ENCODE measurements around the gene POLR2B.
"Not testable (repeated sequence)": the region's sequence is repeated elsewhere in the genome, so short reads cannot be mapped to it uniquely, and the experiment has no call there.

Gene POLR2B

DNA sequence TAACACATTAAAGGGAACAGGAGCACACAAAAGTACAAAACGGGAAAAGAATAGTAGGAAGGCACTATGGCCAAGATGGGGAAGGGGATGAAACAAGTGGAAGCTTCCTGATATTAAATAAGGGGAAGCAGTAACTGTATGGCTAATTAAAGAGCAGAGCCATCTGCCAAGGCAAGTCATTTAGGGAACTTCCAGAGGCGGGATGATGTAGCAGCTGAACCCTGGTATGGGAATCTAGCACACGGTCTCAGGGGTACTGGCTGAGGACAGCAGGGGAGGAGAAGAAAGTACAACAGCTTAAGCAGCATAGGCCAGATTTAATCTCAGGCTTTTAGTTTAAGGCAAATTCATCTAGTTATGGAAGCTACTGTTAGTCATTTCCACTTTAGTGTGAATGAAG lies 72.4 kb downstream of the POLR2B start:
- H3K4me3 ChIP-seq (ENCODE audit: low read depth, low read length), result no peak overlapping the region

DNA sequence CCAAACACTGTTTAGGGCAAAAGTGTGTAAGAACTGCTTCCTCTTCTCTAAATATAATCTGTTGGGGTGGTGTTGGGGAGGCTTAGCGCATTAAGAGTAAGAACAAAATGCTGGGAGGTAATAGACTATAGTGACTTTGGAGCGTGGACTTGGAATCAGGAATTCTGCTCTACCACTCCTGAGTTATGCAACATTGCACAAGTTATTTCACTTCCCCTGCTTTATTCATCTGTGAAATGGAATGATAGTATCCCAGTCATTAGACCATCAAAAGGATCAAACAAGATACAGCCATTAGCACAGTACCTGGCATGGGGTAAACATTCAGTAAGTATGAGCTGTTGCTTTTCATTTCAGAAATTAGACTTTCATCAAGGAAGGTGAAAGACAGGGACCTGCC lies 72.8 kb downstream of the POLR2B start:
- H3K4me3 ChIP-seq (ENCODE audit: low read depth, low read length), result no peak overlapping the region

DNA sequence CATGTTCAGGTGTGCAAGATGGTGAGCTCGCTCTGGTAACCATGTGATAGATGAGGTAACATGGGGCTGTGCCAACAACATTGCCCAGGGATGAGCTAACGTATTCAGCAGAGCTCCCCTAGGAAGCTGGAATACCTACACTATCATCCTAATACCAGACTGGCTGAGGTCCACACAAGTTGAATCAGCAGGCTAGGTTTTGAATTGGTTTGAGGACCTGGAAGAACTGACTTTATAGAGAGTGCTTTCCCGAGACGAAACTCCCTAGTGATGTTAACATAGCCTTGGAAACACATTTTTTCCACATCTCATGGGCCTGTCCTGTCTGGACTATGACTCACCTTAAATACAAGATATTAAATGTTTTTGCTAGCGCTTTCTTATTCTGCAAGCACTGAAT lies 74.8 kb downstream of the POLR2B start:
- H3K4me3 ChIP-seq (ENCODE audit: low read depth, low read length), result no peak overlapping the region

DNA sequence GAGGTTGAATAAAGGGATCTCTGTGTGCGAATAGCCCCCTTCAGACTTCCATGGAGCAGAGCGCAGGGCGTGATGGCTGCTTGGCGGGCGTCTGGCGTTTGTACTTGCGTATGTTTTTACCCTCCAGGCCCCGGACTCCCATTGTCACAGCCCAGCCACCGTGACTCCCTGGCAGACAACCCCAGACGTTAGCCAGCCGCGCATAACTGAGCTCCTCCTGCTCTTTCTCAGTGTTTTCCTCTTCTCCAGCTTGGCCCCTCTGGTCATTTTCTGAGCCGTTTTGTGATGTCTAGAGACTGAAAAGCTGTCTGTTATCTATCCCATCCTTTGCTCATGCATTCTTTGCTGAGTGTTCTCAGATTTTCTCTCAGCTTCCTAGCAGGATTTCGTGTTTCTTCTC lies 77.2 kb downstream of the POLR2B start:
- no peak overlapping the region for H3K4me3 ChIP-seq (ENCODE audit: low read depth, low read length)

DNA sequence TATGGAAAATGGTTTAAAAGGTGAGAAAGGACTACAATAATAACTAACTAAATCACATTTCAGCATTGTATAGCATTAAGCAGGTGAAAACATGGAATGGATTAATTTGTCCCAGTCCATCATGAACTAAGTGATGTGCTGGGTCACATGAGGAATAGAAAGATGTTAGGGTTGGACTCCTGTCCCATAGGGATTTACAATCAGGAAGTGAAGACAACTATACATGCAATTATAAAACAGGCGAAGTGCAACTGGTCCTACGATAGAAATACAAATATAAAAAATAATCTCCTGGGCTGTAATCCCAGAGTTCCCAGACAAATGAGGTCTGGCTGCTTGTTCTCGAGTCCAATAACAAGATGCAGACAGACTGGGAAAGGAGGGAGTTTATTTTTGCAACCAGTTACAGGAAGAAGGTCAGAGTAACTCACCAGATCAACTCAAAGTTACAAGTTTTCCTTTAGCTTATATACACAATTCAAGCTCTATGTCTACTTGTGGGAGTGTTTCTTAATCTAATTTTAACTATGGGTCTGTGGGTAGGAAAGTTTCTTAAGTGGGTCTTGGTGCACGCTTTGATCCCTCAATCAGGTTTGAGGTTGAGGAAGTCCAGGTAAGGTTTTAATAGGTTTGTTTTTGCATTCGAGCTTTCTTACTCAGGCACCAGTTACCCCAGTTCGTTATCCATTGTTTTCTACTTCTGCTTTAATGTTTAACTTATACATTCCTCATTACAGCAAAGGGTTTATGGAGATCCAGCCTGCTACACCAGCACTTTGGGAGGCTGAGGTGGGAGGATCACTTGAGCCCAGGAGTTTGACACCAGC lies 81.4 kb downstream of the POLR2B start:
- H3K4me3 ChIP-seq (ENCODE audit: low read depth, low read length), result no peak overlapping the region

DNA sequence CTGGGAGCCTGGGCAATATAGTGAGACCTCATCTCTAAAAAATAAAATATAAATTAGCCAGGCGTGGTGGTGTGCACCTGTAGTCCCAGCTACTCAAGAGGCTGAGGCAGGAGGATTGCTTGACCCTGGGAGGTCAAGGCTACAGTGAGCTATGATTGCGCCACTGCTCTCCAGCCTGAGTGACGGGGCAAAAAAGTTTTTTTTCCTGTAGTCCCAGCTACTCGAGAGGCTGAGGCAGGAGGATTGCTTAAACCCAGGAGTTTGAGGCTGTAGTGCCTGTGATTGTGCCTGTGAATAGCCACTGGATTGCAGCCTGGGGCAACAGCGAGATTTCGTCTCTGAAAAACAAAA lies 82.0 kb downstream of the POLR2B start:
- H3K4me3 ChIP-seq (ENCODE audit: low read depth, low read length), result not testable (repeated sequence)

DNA sequence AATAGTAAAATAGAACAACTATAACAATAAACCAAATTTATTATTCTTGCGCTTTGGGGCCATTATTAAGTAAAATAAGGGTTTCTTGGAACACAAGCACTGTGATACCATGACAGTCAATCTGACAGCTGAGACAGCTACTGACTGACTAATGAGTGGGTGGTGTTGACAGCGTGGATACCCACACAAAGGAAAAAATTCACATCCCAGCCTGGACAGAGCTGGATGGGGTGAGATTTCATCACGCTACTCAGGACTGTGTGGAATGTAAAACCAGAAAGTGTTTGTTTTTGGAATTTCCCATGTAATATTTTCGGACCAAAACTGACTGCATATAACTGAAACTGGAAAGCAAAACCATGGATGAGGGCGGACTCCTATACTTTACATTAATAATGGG lies 82.7 kb downstream of the POLR2B start:
- no peak overlapping the region for H3K4me3 ChIP-seq (ENCODE audit: low read depth, low read length)

DNA sequence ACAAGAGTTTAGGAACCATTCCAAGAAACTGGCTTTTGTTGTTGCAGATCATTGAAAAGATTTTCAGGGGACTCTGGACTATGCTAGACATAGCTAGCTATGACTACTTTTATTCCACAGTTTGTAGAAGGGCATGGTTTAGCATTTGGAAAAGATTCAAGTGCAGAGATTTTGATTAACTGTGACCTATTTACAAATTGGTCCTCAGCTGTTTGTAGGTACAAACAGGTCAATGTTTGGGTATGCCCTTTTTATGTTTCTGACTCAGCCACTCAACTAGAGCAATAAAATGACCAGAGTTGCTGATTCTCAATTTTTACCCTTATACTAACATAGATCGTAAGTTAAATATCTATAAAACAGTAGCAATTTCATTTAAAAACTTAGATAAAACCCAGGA lies 84.8 kb downstream of the POLR2B start:
- no peak overlapping the region for H3K4me3 ChIP-seq (ENCODE audit: low read depth, low read length)

DNA sequence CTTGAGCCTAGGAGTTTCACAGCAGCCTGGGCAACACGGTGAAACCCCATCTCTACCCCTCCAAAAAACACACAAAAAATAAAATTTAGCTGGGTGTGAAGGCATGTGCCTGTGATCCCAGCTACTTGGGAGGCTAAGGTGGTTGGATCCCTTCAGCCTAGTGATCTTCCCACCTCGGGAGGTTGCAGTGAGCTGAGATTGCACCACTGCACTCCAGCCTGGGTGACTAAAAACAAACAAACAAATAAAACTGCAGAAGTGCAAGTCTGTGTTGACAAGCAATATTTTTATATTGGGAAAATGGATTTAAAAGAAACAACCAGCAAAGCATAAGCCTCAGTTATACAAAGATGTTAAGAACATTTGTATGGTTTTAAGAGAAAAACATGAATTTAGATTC lies 85.4 kb downstream of the POLR2B start:
- H3K4me3 ChIP-seq (ENCODE audit: low read depth, low read length), result no peak overlapping the region

DNA sequence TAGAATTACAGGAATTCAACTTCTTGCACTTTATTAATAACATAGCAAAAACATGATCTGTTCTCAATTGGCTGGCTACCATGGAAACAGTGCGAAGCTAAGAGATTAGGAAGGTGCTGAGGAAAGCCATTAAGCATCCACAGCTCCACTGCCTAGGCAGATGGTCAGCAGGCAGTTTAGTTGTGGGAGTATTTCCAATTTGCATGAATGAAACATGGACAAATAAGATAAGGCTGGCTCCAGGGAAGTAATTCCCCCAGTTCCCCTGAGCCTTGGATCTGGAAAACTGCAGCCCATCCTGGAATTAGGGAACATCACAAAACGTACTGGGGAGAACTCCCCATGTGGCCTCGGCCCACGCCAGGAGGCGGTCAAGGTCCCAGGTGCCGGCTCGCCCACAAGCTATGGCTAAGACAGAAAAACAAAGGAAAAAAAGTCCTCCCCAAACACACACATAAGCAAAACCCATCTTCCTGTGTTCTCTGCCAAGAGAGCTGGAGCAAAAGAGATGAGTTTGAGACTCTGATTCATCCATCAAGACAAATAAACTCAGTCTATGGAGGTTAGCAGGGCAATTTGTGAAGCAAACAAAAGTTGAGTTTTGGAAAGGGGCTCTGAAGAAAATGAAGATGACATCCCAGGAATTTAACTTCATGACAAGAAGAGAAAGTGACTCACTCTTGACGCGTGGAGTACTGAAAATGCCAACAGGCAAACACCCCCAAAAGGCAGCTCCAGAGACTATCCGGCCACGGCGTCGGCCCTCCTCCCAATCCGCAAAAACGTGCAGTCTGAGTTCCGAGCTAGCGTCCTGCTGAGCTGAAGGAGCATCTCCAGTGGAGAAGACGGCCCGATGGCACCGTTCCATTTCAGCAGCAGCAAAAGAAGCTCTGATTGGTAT lies 86.4 kb downstream of the POLR2B start:
- no peak overlapping the region for H3K4me3 ChIP-seq (ENCODE audit: low read depth, low read length)

DNA sequence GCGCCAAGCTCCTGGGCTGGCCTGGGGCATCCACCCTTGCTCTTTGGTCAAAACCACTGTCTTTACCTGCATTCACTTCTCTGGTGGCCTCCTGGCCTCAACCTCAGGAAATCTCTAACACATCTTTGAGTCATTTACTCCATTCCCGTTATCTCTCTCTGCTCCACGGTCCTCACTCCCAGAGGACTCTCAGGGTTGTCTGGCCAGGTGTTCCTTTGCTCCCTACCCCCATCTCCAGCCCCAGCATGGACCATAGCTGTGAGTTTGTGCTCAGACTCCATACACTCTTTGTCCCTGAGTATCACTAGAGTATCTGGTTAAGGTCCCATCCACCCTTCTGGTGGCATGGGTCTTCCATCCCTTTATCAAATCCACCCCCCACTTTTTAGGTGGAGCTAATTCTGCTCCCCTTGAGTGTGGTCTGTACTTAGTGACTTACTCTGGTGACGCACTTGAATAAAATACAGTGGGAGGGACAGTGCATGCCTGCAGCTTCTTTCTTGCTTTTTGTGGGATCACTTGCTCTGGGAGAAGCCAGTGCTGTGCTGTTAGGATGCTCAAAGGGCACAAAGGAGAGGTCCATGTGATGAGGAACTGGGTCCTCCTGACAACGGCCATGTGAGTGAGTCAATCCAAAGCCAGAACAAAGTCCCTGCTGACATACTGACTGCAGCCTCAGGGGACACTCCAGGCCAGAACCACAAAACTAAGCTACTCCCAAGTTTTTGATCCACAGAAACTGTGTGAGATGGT lies 87.2 kb downstream of the POLR2B start:
- no peak overlapping the region for H3K4me3 ChIP-seq (ENCODE audit: low read depth, low read length)

DNA sequence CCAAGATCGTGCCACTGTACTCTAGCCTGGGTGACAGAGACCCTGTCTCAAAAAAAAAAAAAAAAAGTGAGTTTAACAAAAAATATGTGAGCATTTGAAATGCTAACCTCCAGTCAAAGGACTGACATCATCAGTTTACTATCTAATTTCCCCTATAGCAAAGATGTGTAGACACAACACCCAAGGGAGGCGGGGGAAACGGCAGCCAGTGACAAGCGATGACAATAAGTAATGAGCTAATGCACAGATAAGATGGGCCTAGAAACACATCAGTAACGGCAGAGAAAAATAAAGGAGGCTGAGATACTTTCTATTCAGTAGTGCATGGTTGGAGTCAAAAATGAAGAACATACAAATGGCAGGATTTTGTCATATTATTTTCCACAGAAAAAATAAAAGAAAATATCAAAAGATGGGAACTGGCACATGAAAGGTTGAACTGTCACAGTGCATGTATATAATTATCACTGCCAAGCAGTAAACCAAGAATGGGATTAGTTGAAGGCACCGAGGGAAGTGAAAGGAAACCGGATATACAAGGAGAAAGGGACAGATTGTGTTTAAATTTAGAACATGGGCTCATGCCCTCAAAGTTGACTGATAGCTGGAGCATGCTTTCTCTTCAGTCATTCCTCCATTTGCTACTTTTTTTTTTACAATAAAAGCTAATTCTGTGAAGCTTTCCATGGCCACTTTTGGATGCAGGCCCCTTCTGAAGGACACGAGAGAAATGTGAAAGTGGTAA lies 89.7 kb downstream of the POLR2B start:
- H3K4me3 ChIP-seq (ENCODE audit: low read depth, low read length), result no peak overlapping the region

DNA sequence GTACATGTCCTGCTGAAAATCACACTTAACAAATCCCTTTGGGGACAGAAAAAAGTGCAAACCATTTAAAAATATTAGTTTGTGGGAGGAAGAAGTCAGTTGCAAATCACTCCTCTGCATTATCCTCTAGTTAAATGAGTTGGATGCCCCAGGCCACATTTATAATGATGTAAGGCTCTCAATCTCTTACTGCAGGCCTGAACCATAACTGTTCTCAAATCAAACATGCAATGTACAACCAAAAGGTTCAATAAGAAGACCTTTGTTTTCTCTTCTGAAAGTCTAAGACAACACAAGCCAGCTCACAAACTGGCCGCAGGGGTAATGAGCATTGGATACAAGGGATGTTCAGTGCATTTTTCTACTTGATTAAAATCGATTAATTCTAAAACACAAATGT lies 91.8 kb downstream of the POLR2B start:
- no peak overlapping the region for H3K4me3 ChIP-seq (ENCODE audit: low read depth, low read length)

DNA sequence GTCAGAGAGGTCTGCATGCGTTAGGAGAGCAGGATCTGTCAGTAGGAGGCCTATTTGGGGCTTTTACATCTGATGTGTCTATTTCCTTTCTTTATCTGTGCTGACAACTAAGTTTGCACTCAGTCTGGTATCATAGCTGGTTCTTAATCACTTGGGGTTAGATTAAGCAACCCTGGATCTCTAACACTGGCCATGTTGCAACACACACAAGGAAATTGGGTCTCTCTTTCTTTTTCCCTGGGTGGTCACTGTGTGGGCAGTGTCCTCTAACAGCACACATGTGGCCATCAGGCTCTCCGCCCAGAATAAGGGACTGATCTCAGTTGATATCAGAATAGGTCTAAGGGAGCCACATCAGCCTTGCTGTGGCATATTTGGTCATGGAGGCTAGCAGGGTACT lies 92.6 kb downstream of the POLR2B start:
- H3K4me3 ChIP-seq (ENCODE audit: low read depth, low read length), result no peak overlapping the region

DNA sequence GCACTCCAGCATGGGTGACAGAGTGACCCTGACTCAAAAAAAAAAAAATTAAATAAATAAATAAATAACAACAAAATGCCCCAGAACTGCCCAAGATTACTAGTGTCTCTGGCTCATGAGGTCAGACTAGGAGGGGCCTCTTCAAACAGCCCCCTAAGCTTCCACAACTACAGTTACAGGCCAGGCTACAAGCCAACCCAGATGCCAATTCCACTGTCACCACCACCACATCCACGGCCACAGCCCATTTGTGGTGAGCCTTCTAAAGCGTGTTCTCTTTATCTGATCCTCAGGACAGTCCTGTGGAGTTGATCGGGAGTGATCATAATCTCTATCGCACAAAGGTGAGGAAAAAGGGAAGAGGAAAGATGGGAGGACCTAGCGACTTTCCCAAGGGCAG lies 94.9 kb downstream of the POLR2B start:
- no peak overlapping the region for H3K4me3 ChIP-seq (ENCODE audit: low read depth, low read length)

DNA sequence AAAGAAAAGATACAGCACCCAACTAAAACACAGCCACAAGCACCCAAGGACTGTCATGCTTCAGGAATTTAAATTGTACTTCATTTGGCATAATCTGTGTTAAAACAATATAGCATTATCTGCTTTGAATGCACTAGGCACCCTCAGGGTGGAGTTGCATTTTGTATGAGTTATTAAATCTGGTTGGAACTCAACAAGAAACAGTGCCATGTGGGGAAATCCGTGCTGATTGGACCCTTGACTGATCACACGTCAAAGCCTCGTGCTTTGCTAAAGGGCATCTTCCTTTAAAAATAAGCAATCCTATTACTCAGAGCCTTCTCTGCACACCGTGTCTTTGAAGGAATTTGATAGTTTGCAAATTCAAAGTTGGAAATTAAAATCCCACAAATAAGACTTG lies 96.0 kb downstream of the POLR2B start:
- H3K4me3 ChIP-seq (ENCODE audit: low read depth, low read length), result no peak overlapping the region

DNA sequence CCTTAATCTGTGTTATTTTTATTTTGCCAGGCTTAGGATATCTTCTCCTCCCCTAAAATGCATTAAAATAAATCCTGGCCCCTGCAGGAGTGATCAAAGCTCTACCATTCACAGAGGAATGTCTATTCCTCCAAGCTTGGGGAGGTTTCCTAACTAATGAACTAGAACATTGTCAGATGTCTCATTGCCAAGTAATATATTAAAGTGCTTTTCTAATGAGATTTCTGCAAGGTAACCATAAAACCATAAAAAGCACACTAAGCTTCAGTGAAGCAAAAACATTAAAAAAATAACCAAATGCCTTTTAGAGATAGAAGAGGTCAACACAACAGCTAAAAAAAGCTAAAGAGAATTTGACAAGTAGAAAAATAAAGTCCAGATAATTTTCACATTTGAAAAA lies 96.7 kb downstream of the POLR2B start:
- H3K4me3 ChIP-seq (ENCODE audit: low read depth, low read length), result no peak overlapping the region

DNA sequence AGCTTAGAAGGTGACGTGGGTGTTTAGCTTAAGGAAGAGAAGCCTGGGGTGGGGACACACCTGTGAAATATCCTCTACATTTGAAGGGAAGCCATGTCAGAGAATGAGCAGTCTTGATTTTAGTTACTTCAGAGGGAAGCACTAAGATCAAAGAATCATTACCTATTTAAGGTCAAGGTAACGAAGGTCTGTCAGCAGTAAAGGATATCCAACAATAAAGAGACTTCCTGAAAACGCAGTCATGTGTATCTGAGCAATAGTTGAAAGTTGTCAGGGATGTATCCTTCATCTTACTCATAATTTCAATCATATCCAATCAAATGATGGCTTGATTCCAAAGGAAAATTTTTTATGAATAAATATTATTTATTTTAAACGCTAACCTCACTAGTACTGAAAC lies 98.0 kb downstream of the POLR2B start:
- H3K4me3 ChIP-seq (ENCODE audit: low read depth, low read length), result no peak overlapping the region

DNA sequence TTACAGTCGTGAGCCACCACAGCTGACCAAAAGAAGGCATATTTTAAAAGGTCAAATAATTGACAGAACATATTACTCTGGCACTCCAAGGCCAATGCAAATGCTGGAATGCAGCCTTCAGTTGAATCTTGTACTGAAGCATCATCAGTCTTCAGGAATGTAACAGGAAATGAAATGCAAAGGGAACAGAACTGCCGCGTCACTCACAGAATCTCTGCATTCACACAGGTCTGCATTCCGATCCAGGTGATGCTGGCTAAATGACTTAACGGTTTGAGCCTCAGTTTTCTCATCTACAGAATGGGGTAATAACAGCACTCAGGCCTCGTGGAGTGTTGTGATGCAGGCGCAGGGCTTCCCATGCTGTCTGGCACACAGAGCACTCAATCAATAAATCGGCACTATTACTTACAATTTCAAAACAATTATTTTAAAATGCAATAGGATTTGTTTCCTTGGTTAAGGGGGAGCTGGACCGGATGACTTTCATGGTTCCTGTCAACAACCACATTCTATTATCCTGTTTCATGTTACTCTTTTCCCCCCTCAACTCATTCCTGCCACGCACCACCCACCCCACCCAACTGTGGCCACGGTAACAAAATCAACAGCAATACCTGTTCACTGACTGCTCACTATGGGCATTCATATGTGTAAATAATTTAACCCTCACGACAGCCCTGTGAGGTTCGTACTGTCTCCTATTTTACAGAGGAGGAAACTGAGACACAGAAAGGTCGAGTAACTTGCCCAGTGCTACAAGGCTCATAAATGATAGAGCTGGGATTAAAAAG lies 99.1 kb downstream of the POLR2B start:
- H3K4me3 ChIP-seq (ENCODE audit: low read depth, low read length), result no peak overlapping the region
